HG02885 (cell line): Measurements from ENCODE around the gene C14orf93.
A peak's percentile ranks its signal among the peaks of the same experiment; 100 is the strongest.

Experiments used
- ATAC-seq: cut with Tn5 transposase; IDR thresholded peaks from one replicate; pipeline ENCODE4 v1.9.1; 2021; ENCODE audit warnings: mild to moderate bottlenecking; ENCODE audit not compliant: unreplicated experiment, poor library complexity

Gene C14orf93, protein sequence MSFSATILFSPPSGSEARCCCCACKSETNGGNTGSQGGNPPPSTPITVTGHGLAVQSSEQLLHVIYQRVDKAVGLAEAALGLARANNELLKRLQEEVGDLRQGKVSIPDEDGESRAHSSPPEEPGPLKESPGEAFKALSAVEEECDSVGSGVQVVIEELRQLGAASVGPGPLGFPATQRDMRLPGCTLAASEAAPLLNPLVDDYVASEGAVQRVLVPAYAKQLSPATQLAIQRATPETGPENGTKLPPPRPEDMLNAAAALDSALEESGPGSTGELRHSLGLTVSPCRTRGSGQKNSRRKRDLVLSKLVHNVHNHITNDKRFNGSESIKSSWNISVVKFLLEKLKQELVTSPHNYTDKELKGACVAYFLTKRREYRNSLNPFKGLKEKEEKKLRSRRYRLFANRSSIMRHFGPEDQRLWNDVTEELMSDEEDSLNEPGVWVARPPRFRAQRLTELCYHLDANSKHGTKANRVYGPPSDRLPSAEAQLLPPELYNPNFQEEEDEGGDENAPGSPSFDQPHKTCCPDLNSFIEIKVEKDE

DNA sequence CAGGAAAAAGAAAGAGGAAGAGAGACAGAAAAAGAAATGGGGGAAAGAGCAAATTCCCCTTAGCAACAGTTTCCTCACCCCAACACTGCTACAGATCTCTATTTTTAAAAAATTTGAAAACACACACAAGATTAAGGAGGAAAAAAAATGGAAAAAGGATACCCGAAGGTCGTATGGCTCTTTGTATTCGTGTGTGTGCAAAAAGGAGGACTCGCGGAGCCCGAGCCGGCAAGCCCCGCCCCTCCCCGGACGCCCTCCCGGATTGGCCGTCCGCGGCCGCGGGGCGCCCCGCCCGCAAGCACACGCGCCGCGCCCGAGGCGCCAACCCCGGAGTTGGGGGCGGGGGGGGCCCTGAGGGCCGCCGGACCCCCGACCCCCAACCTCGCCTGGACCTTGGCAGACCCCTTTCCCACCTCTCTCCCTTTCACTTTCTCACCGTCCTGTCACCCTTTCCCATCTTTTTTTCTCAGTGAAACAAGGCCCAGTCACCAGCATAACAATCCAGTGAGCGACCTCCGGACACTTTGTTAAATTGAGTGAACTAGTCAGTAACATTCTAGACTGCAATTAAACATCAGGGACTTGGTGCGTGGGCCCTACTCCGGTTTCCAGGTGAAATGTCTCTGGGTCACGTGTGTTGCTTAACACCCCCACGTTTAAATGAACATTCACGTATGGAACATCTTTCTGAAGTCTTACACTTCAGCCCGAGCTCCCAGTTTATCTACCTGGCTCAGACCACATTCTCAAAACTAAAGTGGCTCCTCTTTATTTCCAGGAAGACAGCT lies at the start of gene C14orf93:
Gene C14orf93 (minus strand): TSS at position 205 of the 788 bp plus-strand sequence. CDS start 11,120 bp downstream, outside the sequence.
- ATAC-seq = peak; percentile 56

DNA sequence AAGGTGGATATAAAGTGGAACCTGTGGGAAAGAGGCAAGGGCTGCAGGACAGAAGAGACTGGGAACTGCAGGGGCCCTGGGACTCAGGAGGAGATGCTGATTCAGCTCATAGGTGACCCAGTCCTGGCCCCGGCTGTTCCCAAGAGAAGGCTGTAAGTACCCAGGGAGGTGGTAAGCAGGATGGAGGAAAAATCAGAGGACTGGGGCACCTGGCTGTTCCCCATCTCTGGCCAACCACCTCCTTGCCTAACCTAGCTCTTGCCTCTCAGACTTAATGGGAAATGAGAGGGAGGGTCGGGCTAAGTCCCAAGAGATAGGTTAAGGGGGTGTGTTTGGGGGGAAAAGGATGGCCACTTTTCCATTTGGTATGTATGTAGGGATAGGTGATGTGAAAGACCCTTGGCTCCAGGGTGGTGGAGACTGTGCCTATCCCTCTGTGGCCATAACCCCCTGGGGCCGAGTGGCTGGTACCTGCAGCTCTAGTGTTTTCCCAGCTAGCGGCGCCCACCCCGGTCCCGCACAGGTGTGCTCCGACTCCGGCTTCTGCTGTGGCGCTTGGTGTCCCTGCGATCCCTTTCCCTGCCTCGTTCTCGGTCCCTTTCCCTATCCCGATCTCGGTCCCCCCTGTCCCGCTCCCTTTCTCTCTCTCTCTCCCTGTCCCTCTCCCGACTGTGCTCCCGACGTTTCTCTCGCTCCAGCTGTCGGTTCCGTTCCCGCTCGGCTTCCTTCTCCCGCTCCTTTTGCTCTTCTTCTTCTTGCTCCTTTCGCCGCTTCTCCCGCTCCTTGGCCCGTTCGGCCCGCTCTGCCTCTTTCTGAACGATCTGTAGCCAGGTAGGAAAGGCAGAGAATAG lies 48.9 kb upstream of the C14orf93 start:
- ATAC-seq = no peak

DNA sequence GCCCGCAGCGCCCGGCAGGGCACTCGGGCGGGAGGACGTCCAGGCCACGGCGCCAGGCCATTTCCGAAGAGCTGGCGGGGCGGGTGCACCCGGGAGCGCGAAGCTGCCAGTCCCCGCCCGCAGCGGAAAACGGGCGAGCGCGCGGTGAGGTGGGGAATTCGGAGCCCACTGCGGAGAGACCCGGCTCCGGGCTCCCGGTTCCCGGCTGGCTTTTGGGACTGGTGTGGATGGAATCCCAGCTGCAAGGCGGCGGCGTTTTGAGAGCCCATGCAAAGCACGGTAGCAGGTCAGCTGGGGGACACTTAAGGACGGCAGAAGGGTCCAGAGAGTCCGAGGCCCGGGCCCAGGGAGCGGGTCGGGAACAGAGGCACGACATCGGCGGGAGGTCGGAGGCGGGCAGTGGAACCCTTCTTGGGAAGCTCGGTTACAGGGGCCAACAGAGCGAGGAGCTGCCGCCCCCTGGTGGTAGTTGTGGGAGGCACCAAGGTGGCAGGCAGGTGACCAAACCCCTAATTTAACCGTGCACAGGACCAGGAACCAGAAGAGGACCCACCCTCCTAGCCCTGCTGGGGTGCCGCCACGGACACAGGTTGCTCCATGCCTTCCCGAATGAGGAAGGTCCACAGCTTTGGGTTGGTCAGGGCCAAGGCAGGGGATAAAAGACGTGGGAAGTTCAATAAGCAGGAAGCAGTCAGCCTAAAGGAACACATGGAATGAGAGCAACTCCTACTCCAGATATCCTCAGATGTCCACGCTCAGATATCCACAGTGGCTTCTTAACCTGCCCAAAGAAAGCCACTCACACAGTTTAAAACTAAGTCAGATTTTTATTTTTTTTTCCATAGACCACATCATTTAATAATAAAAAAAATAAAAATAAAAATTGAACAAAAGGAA lies 48.1 kb upstream of the C14orf93 start:
- ATAC-seq = peak; percentile 64

DNA sequence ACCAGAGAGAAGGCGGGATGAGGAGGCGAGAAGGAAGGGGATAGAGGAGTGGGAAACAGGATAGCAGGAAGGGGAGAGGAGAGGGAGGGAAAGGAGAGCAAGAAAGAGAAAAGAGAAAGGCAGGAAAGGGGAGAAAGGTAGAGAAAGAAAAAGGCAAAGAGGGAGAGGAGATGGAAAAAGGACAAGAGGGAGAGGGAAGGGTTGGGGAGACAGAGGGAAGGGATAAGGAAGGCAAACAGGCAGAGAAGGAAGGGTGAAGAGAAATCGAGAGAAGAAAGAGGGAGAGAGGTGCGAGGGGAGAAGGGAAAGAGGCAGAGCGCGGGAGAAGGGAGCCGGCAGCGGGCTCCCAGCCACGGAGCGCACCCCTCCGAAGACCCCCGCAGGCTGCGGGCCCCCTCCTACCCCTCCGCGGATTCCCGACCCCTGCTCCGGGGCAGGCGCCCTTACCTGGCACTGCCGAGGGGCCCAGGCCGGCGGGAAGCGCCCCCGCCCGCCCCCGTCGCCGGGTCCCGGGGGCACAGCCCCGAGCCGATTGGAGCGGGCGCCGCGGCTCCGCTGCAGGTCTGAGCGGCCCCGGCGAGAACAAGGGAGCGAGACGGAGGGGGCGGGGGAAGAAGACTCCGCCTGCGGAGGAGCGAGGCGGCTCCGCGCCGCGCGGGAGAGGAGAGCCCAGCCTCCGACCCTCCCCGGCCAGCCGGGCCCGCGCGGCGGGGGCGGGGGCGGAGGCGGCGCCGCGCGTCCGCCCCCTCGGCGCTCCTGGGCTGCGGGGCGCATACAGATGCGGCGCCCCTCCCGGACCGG lies 47.2 kb upstream of the C14orf93 start, which contains the start of gene CDH24:
Gene CDH24 (minus strand): TSS at position 565 of the 801 bp plus-strand sequence. CDS start 1,787 bp downstream, outside the sequence.
- ATAC-seq = peak; percentile 63

DNA sequence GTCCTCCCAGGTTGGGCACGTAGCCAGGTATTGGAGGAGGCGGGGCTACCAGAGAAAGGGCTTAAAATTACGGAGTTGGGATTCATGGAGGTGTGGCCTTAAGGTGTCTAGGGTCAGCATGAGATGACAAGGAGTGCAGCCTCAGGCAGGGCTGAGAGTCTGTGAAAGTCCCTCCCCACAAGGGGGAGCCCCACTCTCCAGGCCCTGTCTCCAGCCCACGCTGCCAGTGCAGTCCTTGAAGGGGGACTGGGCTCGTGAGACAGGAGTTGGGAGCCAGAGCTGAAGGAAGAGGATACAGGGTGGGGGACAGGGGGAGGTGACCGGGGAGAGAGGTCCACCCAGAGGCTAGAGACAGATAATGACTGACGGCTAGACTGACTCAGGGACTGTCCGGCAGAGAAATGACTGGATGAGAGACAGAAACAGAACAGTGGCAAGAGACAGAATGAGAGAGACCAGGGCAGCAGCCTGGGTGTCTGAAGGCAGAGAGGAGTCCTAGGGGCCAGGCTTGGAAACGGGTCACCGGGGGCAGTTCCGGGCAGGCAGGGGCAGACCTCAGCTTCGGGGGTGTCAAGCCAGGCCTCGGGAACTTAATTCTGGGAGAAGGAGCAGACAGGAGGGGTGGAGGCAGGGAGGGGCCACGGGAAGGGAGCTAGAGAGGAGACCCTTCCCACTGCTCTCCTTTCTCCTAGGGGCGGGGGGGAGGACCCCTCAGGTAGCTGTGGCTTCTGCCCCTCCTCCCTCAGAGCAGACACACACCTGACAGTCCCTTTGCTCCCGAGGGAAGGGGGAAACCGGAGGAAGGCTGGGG lies 46.4 kb upstream of the C14orf93 start:
- peak; percentile 64 for ATAC-seq

DNA sequence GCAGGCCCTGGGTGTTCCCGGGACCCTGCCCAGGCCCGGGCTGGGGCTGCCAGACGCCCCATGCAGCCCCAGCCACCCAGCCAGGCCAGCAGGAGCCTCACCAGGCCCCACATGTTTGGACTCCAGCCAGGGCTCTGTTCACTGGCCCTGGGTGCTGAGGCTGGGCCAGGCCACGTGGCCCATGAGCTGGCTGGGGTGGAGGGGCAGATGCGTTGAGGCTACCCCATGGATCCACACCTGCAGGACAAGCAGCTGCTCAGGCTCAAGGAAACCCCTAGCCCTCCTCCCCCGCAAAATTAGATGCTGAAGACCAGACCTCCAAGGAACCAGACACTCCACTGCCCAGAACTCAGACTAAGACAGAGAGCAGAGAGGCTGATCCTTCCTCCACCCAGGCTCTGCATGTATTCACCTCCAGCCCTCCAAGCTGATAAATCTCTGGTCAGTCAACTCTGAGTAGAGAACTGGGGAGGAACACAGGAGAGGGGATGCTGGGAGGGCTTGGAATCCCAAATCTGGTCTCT lies 45.7 kb upstream of the C14orf93 start:
- ATAC-seq = no peak

DNA sequence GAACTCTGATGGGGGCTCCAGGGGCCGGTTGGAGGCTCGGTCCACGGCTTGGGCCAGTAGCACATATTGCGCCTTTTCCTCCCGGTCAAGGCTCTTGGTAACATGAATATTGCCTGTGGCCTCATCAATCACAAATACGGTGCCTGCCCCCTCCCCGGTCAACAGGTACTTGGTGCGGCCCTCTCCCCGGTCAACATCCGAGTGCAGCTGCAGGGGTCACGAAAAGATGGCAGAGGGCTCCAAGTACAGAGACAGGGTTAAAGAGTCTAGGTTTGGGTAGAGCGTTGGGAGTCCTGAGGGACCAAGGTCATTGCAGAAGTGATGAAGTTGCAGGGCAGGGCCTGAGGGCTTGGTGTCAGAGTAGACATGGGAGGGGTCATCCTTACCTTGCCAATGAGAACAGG lies 45.2 kb upstream of the C14orf93 start:
- ATAC-seq = no peak

DNA sequence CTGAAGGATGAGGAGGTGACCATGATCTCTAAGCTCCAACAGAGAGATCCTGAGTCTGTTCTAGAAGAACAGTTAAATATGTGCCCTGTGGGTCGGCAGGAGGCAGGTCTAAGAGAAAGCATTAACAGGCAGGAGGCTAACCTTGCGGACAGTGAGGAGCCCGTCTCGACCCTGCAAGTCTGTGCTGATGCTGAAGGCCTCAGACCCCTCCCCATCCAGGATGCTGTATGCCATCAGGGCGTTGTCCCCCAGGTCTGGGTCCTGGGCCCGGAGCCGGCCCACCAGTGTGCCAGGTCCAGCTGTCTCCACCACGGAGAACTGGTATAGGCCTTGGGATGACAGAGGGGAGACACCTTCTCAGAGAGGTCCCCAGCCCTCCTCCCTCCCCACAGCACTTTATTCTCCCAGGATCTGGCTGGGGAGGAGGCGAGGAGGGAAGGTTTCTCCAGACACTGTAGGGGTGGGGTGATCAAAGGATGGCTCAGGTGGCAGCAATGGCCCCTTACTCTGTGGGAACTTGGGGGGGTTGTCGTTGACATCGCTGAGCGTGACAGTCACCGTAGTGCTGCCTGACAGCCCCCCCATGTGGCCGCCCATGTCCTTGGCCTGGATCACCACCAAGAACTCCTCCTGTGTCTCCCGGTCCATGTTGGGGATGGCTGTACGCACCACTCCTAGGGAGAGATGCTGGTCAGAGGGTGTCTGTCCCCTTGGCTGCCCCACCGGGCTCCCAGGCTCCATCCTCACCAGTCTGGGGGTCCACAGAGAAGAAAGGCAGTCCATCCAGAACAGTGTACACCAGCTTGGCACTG lies 44.3 kb upstream of the C14orf93 start:
- ATAC-seq = no peak

DNA sequence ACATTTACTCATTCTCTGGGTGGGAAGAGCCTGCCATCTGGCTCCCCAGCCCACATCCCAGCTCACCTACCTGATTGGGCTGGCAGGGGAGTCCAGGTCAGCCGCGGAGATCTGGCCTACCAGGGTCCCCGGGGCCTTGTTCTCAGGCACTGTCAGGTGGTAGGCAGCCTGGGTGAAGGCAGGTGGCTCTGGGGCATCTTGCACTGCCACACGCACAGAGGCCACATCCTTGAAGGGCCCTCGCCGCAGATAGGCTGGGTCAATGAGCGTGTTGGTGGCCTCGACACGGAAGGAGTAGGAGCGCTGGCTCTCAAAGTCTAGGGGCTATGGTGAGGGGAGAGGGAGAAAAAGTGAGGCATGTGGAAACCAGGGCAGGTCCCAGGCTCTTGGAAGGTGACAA lies 43.5 kb upstream of the C14orf93 start:
- ATAC-seq = no peak

DNA sequence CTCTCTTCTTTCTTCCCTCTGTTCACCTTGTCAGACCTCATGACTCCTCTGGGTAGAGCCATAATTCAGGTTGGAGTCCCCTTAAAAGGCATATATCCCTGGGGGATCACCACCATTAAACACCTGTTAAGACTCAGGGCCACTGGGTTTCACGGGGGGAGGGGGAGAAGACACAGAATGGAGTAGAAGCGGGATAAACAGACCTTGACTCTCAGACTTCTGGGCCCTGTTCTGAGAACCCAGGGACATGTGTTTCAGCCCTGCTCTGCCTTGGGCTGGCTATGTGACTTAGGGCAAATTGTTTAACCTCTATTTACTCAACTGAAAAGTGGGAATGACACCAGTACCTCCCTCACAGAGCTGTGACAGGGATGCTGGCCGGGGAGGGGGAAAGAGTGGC lies 42.7 kb upstream of the C14orf93 start:
- no peak for ATAC-seq

DNA sequence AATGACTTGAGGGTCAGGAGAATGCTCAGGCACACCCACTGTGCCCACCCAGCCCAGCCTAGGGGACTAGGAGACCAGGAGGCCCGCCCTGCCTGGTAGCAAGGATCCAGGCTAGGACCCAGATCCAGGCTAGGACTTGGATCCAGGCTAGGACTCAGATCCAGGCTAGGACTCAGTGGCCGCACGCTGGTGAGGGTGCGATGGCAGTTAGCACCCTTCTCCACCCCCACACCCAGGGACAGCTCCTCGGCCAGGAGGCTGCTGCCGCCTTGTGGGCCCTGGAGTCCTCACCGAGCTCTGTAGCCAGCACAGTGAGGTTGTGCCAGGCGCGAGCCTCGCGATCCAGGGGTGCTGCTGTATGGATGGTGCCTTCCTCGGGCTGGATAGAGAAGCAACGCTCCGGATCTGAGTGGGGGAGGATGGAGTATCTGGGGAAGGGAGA lies 42.3 kb upstream of the C14orf93 start:
- no peak for ATAC-seq

DNA sequence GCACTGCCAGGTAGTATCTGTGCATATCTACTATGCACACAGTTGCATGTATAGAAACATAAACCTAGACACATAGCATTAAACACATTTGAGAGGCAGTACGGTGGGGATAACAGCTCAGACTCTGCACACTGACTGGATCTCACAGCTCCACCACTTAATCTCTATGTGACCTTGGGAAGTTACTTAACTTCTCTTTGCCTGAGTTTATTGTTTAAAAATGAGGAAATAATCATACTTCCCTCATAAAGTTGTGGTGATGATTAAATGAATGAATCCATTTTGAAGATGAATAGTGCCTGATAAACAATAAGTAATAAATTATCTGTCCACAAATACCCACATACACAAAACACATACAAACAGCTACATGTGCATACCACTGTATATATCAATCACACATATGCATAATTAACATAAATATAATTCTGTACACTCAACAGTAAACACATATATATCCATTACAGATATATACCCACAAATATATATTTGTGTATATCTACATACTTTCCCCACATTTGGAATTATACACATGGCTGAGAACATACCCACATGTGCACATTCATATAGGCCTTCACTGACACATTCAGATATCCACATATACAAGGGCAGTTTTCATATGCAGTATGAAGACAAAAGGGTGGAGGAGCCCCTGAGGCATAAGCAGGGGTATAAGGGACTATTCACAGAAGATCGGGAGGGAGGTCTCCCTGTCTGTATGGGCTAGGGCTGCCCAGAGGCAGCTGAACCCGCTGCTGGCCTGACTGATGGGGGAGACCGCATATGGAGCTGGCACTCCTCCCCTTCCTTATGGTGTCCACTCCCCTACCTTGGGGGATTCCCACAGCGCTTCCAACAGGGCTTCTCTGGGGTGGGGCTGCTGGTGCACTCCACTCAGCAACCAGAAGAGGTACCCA lies 41.5 kb upstream of the C14orf93 start:
- ATAC-seq = no peak

DNA sequence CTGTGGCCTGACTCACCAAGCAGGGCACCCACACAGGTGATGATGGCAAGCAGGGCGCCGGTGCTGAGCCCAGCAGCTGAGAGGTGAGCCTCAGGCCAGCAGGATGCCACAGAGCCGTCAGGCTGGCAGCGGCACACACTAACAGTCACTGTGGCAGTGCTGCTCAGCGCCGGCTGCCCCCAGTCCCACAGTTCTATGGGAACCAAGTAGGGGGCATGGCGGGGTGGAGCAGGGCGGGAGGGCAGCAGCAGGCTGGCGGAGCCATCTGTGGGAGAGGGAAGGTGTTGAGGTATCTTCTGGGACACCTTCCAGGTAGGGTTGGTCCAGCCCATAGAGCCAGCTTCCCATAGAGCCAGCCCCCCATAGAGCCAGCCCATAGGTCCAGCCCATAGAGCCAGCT lies 39.1 kb upstream of the C14orf93 start:
- no peak for ATAC-seq

DNA sequence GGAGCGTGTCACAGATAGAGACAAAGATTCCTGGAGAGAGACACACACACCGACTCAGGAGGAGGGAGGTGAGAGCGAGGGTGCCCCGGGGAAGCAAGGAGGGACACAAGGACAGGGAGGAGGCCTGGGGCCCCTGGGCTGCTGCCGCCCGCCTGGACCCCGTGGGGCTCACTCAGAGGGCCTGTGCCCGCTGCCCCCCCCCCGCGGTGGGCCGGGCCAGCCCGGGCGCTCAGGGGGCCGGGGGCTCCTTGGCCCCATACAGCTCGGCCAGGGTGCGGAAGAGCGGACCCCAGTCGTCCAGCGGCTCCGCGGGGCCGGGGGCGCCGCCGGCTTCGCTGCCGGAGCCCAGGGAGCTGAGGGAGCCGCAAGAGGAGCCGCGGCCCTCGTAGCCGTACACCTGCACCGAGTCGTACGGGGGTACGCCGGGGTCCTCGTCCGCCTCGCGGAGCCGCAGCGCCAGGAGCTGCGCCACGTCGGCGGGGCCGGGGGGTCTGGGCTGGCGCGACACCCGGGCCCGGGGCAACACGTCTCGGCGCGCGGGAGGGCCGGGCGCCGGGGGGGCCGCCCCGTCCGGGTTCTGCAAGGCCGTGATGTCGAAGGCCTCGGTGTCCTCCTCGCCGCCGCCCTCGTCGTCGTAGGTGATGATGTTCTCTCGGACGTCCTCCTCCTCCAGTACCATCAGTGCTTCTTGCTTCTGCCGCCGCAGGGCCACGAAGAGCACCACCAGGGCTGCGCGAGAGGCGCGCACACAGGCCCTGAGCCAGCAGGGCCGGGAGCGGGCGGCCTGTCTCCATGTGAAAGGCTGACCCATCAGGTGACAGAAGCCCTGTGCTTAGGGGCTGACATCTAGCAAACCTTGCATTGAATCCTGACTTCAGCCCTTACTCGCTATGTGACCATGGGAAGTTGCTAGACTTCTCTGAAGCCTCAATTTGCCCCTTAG lies 38.1 kb upstream of the C14orf93 start:
- ATAC-seq = no peak
